Loucy (cell line): Measurements from ENCODE around the gene MRGPRX3.

ENCODE experiments used
- EZH2phosphoT487 ChIP-seq: fragments of 200-600 bp; IDR thresholded peaks from 2 replicates; pipeline ENCODE4 v1.6.1; 2018; ENCODE audit warnings: antibody characterized with exemption, mild to moderate bottlenecking, moderate library complexity, borderline replicate concordance
- TF ChIP-seq, protein P1 (sequence below): fragments of 200-600 bp; sonication (generic); conservative IDR thresholded peaks from 2 replicates; pipeline ENCODE4 v1.5.1; 2014; ENCODE audit warnings: mild to moderate bottlenecking, antibody characterized with exemption, low read length

DNA sequence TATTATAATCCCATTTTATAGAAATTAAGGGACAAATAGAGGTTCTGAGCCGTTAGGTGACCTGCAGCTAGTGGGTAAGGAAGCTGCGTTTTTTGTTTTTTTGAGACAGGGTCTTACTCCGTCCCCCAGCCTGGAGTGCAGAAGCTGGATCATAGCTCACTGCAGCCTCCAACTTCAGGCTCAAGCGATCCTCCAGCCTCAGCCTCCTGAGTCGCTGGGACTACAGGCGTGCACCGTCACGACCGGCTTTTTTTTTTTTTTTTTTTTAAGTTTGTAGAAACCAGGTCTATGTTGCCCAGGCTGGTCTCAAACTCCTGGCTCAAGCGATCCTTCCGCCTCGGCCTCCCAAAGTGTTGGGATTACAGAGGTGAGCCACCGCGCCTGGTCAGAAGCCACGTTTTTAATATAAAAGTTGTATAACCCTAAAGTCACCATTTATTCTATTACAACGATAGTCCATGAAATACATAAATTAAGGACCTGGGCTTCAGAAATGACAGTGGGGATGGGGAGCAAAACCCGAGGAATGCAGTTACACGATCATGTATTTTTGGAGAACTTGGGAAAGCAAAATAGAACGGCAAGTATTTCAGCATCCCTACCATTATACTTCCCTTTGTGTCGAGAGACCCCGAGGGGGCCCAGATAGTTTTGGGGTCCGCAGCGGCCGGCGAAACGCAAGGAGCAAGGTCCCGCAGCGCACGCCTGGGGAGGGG is 27.1 kb upstream of the MRGPRX3 start:
- no peak for TF ChIP-seq EZH2phosphoT487
- TF ChIP-seq, protein P1, sequence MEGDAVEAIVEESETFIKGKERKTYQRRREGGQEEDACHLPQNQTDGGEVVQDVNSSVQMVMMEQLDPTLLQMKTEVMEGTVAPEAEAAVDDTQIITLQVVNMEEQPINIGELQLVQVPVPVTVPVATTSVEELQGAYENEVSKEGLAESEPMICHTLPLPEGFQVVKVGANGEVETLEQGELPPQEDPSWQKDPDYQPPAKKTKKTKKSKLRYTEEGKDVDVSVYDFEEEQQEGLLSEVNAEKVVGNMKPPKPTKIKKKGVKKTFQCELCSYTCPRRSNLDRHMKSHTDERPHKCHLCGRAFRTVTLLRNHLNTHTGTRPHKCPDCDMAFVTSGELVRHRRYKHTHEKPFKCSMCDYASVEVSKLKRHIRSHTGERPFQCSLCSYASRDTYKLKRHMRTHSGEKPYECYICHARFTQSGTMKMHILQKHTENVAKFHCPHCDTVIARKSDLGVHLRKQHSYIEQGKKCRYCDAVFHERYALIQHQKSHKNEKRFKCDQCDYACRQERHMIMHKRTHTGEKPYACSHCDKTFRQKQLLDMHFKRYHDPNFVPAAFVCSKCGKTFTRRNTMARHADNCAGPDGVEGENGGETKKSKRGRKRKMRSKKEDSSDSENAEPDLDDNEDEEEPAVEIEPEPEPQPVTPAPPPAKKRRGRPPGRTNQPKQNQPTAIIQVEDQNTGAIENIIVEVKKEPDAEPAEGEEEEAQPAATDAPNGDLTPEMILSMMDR = no peak
